Measurements from ENCODE around the gene SUPT3H. TPM values are rescaled to one million over a fixed set of nuclear protein-coding genes. Genes with fewer than 3 reads are reported as not detected.

SUPT3H gene
- total RNA-seq, 2 experiments from 2014 or later = 8.2 to 11.7 TPM

DNA sequence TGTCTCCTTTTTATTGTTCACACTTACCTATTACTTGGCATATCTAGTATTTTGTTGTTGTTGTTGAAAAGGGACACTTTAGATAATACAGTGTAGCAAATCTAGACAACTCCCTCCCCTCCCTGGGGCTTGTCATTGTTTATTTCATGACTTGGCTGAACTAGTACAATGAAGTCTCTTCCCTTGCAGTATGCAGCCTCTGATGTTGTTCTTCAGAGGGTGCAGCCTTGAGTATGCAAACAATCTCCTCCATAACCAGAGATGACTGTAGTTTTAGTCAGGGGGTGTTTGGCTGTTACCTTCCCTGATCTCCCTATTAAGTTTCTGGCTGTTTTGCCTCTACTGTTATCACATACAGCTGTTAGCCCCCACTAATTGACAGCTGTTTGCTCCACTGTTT, 365.0 kb downstream of the SUPT3H start:
- Mint-ChIP-seq H3K9me3 (ENCODE audit: low read depth) (peaks cover 12% of the 10 kb centered on the region), H3K27ac (no peak overlapping the region), H3K4me3 (no peak overlapping the region), H3K27me3 (no peaks in the 10 kb centered on the region), H3K36me3 (peaks cover 44% of the 10 kb centered on the region), H3K4me1 (peaks cover 18% of the 10 kb centered on the region)
- CTCF ChIA-PET = no interaction called here
- DNase-seq (no peak), ATAC-seq (no peak)

- CTCF ChIA-PET = no interaction called here
These were observed 368.2 kb downstream of the SUPT3H start for GRCh38 chr6:45009576-45009975.

GRCh38 chr6:45006893-45007292, 370.8 kb downstream of the SUPT3H start:
- H3K4me1 Mint-ChIP-seq = peaks cover 35% of the 10 kb centered on the region
- H3K27ac Mint-ChIP-seq = no peak overlapping the region
- DNase-seq = no peak
- no peak overlapping the region for H3K4me3 Mint-ChIP-seq
- ATAC-seq = no peak
- H3K9me3 Mint-ChIP-seq (ENCODE audit: low read depth) = peaks cover 16% of the 10 kb centered on the region
- CTCF ChIA-PET = interaction anchor here (0.6 kb wide), 1 partner anchor 22 kb away, joined by 3 read pairs; no protein-coding TSS in a partner anchor
- no peaks in the 10 kb centered on the region for H3K27me3 Mint-ChIP-seq
- peaks cover 40% of the 10 kb centered on the region for H3K36me3 Mint-ChIP-seq

More at GRCh38 chr6:45009576-45009975, 368.2 kb downstream of the SUPT3H start:
- DNase-seq = no peak
- peak; percentile 99 for ATAC-seq
- Mint-ChIP-seq H3K36me3 (peaks cover 51% of the 10 kb centered on the region), H3K4me3 (no peak overlapping the region), H3K27ac (peak overlapping the region; percentile 17), H3K4me1 (peaks cover 20% of the 10 kb centered on the region), H3K9me3 (ENCODE audit: low read depth) (peaks cover 15% of the 10 kb centered on the region), H3K27me3 (no peaks in the 10 kb centered on the region)

- H3K36me3 Mint-ChIP-seq = peaks cover 24% of the 10 kb centered on the region
- no peak overlapping the region for H3K4me3 Mint-ChIP-seq
- CTCF ChIA-PET = no interaction called here
- H3K9me3 Mint-ChIP-seq (ENCODE audit: low read depth) = peaks cover 9% of the 10 kb centered on the region
- DNase-seq = no peak
- H3K27me3 Mint-ChIP-seq = no peaks in the 10 kb centered on the region
- peaks cover 32% of the 10 kb centered on the region for H3K4me1 Mint-ChIP-seq
- ATAC-seq = no peak
- no peak overlapping the region for H3K27ac Mint-ChIP-seq
These were observed 373.8 kb downstream of the SUPT3H start for GRCh38 chr6:45003961-45004360.

GRCh38 chr6:45003387-45003786, 374.3 kb downstream of the SUPT3H start:
- no peak for DNase-seq
- Mint-ChIP-seq H3K9me3 (ENCODE audit: low read depth) (peaks cover 9% of the 10 kb centered on the region), H3K4me3 (no peak overlapping the region), H3K36me3 (peaks cover 22% of the 10 kb centered on the region), H3K4me1 (peaks cover 31% of the 10 kb centered on the region), H3K27me3 (no peaks in the 10 kb centered on the region), H3K27ac (no peak overlapping the region)
- CTCF ChIA-PET = interaction anchor here (1.1 kb wide), 1 partner anchor 76 kb away, joined by 3 read pairs; no protein-coding TSS in a partner anchor
- no peak for ATAC-seq

- CTCF ChIA-PET = interaction anchor here (1.1 kb wide), 1 partner anchor 75 kb away, joined by 3 read pairs; no protein-coding TSS in a partner anchor
- Mint-ChIP-seq H3K9me3 (ENCODE audit: low read depth) (peaks cover 7% of the 10 kb centered on the region), H3K4me3 (no peak overlapping the region), H3K36me3 (peaks cover 18% of the 10 kb centered on the region), H3K4me1 (peaks cover 31% of the 10 kb centered on the region), H3K27me3 (no peaks in the 10 kb centered on the region), H3K27ac (peak overlapping the region; percentile 91)
- no peak for DNase-seq
- no peak for ATAC-seq
These were observed 375.2 kb downstream of the SUPT3H start for GRCh38 chr6:45002390-45003105.

DNA sequence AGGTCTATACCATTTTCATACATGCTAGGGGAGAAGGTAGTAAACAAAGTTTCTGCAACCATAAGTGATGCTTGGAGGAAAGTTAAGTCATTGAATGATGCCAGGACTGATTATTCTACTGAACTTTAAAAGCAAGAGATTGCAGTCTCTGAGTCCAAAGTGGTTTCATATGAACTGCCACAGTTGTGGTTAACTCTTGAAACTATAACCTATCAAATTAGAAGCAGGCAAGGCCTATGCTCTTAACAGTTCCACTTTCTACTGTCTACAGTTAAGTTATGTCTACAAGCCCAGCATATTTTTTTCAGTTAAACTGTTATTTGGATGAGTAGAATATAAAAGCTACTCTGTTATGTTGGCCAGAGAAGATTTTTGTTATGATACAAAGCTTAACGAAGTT, 376.1 kb downstream of the SUPT3H start:
- Mint-ChIP-seq H3K36me3 (peaks cover 12% of the 10 kb centered on the region), H3K4me1 (peaks cover 28% of the 10 kb centered on the region), H3K27ac (peak overlapping the region; percentile 91), H3K27me3 (no peaks in the 10 kb centered on the region), H3K4me3 (peak overlapping the region; percentile 7), H3K9me3 (ENCODE audit: low read depth) (peaks cover 4% of the 10 kb centered on the region)
- ATAC-seq (peak; percentile 96), DNase-seq (no peak)
- CTCF ChIA-PET = interaction anchor here (0.6 to 0.8 kb wide), 3 partner anchors 17 to 68 kb away, joined by 3 read pairs; no protein-coding TSS in a partner anchor

- peak overlapping the region; percentile 91 for H3K27ac Mint-ChIP-seq
- peak; percentile 30 for ATAC-seq
- peaks cover 11% of the 10 kb centered on the region for H3K36me3 Mint-ChIP-seq
- no peak for DNase-seq
- H3K27me3 Mint-ChIP-seq = no peaks in the 10 kb centered on the region
- H3K9me3 Mint-ChIP-seq (ENCODE audit: low read depth) = peaks cover 4% of the 10 kb centered on the region
- H3K4me1 Mint-ChIP-seq = peaks cover 28% of the 10 kb centered on the region
- CTCF ChIA-PET = interaction anchor here (0.6 to 0.9 kb wide), 6 partner anchors 16 to 358 kb away, joined by 3 to 4 read pairs (median 3); no protein-coding TSS in a partner anchor
- no peak overlapping the region for H3K4me3 Mint-ChIP-seq
These were observed 376.9 kb downstream of the SUPT3H start for GRCh38 chr6:45000833-45001232.

- no peak overlapping the region for H3K4me3 Mint-ChIP-seq
- no peaks in the 10 kb centered on the region for H3K9me3 Mint-ChIP-seq (ENCODE audit: low read depth)
- H3K27ac Mint-ChIP-seq = no peak overlapping the region
- no peak for DNase-seq
- H3K36me3 Mint-ChIP-seq = peaks cover 10% of the 10 kb centered on the region
- CTCF ChIA-PET = no interaction called here
- no peak for ATAC-seq
- H3K4me1 Mint-ChIP-seq = peaks cover 28% of the 10 kb centered on the region
- no peaks in the 10 kb centered on the region for H3K27me3 Mint-ChIP-seq
These were observed 378.7 kb downstream of the SUPT3H start for GRCh38 chr6:44999066-44999465.

GRCh38 chr6:44995486-44996132, 382.1 kb downstream of the SUPT3H start:
- DNase-seq (no peak), ATAC-seq (no peak)
- Mint-ChIP-seq H3K36me3 (peaks cover 10% of the 10 kb centered on the region), H3K4me3 (no peak overlapping the region), H3K27me3 (no peaks in the 10 kb centered on the region), H3K4me1 (peaks cover 2% of the 10 kb centered on the region), H3K9me3 (ENCODE audit: low read depth) (no peaks in the 10 kb centered on the region), H3K27ac (no peak overlapping the region)
- CTCF ChIA-PET = no interaction called here

DNA sequence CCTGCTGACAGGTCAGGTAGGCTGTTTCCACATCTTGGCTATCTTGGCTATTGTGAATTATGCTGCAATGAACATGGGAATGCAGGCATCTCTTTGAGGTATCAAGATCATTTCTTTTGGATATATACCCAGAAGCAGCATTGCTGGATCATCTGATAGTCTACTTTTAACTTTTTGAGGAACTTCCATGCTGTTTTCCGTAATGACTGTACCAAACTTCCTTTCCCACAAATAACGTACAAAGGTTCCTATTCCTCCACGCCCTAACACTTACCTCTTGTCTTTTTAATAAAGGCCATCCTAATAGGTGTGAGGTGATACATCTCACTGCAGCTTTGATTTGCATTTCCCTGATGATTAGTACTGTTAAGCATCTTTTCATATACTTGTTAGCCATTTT, 388.3 kb downstream of the SUPT3H start:
- Mint-ChIP-seq H3K27me3 (no peaks in the 10 kb centered on the region), H3K36me3 (peaks cover 6% of the 10 kb centered on the region), H3K27ac (no peak overlapping the region), H3K9me3 (ENCODE audit: low read depth) (no peaks in the 10 kb centered on the region), H3K4me3 (no peak overlapping the region), H3K4me1 (no peaks in the 10 kb centered on the region)
- CTCF ChIA-PET = no interaction called here
- DNase-seq = no peak
- ATAC-seq = no peak

DNA sequence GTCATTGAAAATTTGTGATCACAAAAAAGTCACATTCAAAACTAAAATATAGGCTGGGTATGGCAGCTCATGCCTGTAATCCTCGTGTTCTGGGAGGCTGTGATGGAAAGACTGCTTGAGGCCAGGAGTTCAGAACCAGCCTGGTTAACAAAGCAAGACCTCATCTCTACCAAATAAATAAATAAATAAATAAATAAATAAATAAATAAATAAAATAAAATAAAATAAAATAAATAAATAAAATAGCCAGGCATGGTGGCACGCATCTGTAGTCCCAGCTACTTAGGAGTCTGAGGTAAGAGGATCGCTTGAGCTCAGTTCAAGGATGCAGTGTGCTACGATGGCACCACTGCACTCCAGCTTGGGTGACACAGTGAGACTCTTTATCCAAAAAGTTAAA, 392.7 kb downstream of the SUPT3H start:
- DNase-seq (no peak), ATAC-seq (no peak)
- Mint-ChIP-seq H3K4me3 (no peak overlapping the region), H3K36me3 (peaks cover 3% of the 10 kb centered on the region), H3K27me3 (no peaks in the 10 kb centered on the region), H3K9me3 (ENCODE audit: low read depth) (no peaks in the 10 kb centered on the region), H3K4me1 (no peaks in the 10 kb centered on the region), H3K27ac (no peak overlapping the region)
- CTCF ChIA-PET = interaction anchor here (1.2 kb wide), 1 partner anchor 16 kb away, joined by 3 read pairs; no protein-coding TSS in a partner anchor

DNA sequence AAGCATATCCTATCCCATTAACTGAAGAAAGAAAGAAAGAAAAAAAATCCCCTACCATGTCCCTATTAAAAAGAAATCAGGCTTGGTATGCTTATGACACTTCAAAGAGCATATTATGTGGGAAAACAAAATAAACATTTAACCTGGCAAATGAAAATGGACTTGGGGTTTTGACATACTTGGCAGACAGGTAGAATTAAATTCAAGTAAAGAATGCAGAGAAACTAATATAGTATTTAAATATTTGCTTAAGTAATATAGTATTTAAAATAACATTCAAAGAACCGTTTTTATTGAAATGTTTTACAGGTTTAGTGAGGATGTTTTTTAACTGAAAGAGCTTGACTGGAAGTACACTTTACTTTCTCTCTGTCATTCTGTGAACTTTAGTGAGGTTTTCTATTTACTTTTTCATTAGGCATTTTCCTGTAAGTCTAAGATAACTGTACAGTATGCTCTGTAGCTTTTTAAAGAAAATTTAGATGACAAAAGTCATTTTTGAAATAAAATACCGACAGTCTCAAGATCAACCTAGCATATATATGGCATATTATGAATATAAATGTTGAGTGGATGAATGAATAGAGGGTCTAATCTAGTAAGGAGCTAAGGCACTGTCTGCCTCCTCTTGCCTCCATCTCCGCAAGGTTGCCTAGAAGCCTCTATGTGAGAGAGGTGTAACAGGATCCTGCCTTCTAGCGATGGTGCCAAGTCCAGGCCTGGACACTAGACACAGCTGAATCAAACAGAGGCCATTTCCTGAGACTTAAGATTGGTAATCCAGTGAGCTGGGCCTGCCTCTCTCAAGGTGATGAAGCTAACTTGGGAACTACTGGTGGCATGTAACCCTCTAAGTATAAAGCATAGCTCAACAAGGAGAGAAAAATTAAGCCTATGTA, 394.0 kb downstream of the SUPT3H start:
- Mint-ChIP-seq H3K27ac (no peak overlapping the region), H3K27me3 (no peaks in the 10 kb centered on the region), H3K4me1 (no peaks in the 10 kb centered on the region), H3K36me3 (peaks cover 3% of the 10 kb centered on the region), H3K4me3 (no peak overlapping the region), H3K9me3 (ENCODE audit: low read depth) (no peaks in the 10 kb centered on the region)
- no peak for DNase-seq
- no peak for ATAC-seq
- CTCF ChIA-PET = interaction anchor here (1.2 kb wide), 1 partner anchor 18 kb away, joined by 3 read pairs; no protein-coding TSS in a partner anchor
